ENCODE data around the gene KLK15.

The KLK15 gene

GRCh38 chr19:50823389-50824042 is 9.9 kb downstream of the KLK15 start, which contains the start of gene KLK1:
Gene KLK1 (minus strand): TSS chr19:50823787. CDS start chr19:50823748, 39 bp downstream.
- in situ Hi-C loops (cut with MboI; ENCODE audit: low pct_unique_long_range_greater_than_20kb, low sequenced_read_pairs, unreplicated experiment) = no loop called here
- TF ChIP-seq CTCF (IDR thresholded peaks at IDR 0.05; ENCODE audit: extremely low read depth, insufficient read depth, missing control alignments) = no peak
- peak; percentile 17 for DNase-seq (ENCODE audit: low spot score)

- no peak for DNase-seq (ENCODE audit: low spot score)
- TF ChIP-seq CTCF (IDR thresholded peaks at IDR 0.05; ENCODE audit: extremely low read depth, insufficient read depth, missing control alignments) = no peak
- in situ Hi-C loops (cut with MboI; ENCODE audit: low pct_unique_long_range_greater_than_20kb, low sequenced_read_pairs, unreplicated experiment) = no loop called here
These were observed 10.6 kb downstream of the KLK15 start for GRCh38 chr19:50822661-50823208.

- in situ Hi-C loops (cut with MboI; ENCODE audit: low pct_unique_long_range_greater_than_20kb, low sequenced_read_pairs, unreplicated experiment) = no loop called here
- TF ChIP-seq CTCF (IDR thresholded peaks at IDR 0.05; ENCODE audit: extremely low read depth, insufficient read depth, missing control alignments) = no peak
- DNase-seq (ENCODE audit: low spot score) = no peak
These were observed 11.8 kb downstream of the KLK15 start for GRCh38 chr19:50821622-50822021.

GRCh38 chr19:50821248-50821612 is 12.1 kb downstream of the KLK15 start:
- DNase-seq (ENCODE audit: low spot score) = no peak
- in situ Hi-C loops (cut with MboI; ENCODE audit: low pct_unique_long_range_greater_than_20kb, low sequenced_read_pairs, unreplicated experiment) = no loop called here
- TF ChIP-seq CTCF (IDR thresholded peaks at IDR 0.05; ENCODE audit: extremely low read depth, insufficient read depth, missing control alignments) = no peak

GRCh38 chr19:50820549-50821247 is 12.7 kb downstream of the KLK15 start:
- DNase-seq (ENCODE audit: low spot score) = peak; percentile 73
- TF ChIP-seq CTCF (IDR thresholded peaks at IDR 0.05; ENCODE audit: extremely low read depth, insufficient read depth, missing control alignments) = no peak
- in situ Hi-C loops (cut with MboI; ENCODE audit: low pct_unique_long_range_greater_than_20kb, low sequenced_read_pairs, unreplicated experiment) = no loop called here

- DNase-seq (ENCODE audit: low spot score) = peak; percentile 30
- TF ChIP-seq CTCF (IDR thresholded peaks at IDR 0.05; ENCODE audit: extremely low read depth, insufficient read depth, missing control alignments) = no peak
- in situ Hi-C loops (cut with MboI; ENCODE audit: low pct_unique_long_range_greater_than_20kb, low sequenced_read_pairs, unreplicated experiment) = no loop called here
These were observed 13.3 kb downstream of the KLK15 start for GRCh38 chr19:50820086-50820485.

Data from GM13977 (cell line).